ENCODE results near the gene SDK1. TPM values are rescaled to one million over a fixed set of nuclear protein-coding genes. Genes with fewer than 3 reads are reported as not detected.

SDK1 gene
- total RNA-seq, 1 donor from 2014 or later: 2.5 TPM

DNA sequence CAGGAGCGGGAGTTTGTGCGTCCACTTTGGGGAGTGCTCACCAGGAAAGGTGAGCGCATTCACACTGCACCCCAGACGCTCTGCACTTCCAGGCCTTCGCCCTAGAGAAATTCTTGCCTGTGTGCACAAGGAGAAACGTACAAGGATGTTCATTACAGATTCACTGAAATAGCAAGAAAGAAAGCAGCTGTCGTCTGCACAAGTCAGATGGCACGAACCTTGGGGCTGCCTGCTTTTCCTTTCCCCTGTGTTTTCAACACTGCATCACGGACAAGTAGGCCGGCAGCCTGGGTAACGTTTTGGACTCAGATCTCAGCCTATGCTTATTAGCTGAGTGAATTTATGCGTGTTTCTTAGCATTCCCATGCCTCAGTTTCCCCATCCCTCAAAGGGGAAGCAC is 834.2 kb downstream of the SDK1 start:
- ATAC-seq: no peak
- intact Hi-C loops (cut with micrococcal nuclease): no loop called here
- DNase-seq: no peak

DNA sequence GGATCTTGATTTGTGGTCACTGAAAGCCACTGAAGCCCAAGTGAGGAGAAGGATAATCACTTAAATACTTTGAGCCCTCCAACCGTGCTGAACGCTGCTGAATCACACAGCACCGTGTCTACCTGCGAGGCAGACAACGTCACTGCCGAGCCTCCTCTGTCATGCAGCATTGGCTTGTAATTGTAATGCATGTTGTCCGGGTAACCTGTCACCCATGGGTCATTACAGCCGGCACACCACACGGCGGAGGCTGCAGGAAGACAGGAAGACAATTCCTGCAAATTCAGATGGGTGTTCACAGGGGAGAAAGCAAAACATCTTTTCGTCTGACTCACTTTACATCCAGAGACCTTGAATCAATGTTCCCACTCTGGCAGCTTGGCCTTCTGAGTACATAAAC is 835.0 kb downstream of the SDK1 start:
- intact Hi-C loops (cut with micrococcal nuclease): no loop called here
- ATAC-seq (no peak), DNase-seq (no peak)

DNA sequence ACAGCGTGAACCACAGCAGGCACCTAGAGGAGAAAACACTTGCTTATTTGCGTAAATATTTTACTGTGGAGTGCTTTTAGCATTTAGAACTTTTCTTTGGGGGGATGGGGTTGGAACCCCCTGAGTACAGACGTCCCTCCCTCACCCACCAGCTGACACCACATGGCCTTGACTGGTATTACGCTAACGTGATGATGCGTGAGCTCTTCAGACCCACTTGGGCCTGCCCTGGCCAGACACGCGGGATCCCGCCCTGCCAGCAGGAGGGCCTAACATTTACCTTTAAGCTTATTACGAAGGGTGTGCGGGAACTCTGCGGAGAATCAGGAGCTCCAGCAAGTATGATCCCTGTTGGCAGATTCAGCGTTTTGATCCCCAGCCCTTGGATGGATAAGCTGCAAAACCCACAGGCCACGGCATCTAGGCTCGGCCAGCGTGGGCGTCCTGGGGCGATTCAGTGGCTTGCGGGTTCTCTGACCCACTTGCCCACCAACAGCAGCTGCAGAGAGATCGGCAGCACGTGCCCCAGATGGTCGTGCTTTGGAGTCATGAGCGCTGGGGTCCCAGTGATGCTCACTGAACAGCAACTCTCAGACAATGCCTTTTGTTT is 835.6 kb downstream of the SDK1 start:
- intact Hi-C loops (cut with micrococcal nuclease): no loop called here
- ATAC-seq (no peak), DNase-seq (no peak)

DNA sequence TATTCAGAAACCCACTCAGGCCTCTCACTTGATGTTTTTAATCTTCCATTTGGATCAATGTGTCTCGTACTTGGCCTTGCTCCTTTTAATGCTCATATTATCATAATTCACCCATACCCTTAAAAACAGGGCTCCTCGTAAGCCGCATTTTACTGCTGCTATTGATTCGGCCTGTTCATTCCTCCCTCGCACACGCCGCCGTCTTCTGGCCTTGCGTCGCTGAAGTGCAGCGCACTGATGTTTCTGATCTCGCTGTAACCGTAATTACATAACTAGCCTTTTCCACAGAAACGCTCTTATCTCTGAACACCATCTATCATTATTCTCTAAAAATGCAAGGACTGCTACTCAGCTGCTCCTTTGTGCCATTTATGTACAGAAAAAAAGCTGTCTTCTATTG is 836.5 kb downstream of the SDK1 start:
- no peak for ATAC-seq
- no peak for DNase-seq
- intact Hi-C loops (cut with micrococcal nuclease): no loop called here

DNA sequence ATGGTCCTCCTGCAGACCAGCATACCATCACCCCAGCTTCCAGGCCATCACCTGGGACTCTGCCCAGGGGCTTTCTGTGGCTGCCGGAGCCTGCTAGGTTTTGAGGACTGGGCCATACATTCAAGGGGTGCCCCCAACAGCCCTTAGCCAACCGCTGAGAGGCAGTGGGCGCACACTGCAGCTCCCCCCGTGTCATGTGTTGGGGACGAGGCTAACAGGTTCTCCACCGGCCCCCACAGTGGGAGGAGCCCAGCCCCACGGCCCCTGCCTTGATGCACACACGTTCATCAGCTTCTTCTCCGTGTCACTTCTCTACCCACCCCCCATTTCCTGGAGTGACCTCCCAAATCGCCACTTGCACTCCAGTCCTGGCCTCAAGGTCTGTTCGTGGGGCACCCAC is 837.8 kb downstream of the SDK1 start:
- no peak for ATAC-seq
- intact Hi-C loops (cut with micrococcal nuclease): no loop called here
- DNase-seq: no peak

DNA sequence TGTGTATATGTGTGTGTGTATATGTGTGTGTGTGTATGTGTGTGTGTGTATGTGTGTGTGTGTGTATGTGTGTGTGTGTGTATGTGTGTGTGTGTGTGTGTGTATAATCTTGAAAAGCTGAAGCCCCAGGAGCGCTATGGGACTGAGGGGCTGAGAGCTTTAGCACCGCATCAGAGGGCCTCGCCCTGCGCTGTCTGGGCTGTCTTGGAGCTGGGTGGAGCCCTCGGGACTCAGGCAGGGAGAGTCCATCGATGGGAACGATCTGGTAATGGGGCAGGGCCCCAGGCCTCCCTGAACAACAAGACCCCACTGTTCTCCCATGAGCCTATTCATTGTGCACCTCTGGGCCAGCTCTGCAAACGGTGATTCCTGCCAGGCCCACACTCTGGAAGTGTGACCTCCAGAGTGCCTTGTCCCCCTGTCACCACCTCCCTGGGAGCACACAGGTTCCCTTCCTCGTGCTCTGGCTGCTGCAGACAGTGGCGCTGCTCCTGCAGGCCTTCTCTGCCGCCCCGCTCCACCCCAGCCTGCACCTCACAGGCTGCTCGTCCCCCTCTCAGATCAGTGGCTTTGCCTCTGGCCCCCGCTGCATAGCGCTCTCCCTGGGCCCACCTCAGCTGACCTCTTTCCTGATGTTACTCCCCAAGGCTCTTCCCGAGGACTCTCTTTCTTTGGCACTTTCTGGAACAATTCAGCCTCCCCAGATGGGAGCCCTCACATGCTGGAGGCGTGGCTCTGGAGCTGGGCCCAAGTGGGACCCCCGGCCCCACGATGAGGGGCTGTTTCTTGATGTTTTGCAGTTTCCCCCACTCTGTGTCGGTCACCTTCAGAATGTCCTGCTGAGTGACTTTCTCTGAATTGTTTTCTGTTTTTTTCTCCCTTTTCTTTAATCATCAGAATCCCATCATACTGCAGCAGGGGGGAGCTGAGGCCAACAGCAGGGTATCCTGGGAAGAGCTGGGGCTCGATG is 838.9 kb downstream of the SDK1 start:
- intact Hi-C loops (cut with micrococcal nuclease): no loop called here
- ATAC-seq: no peak
- no peak for DNase-seq

DNA sequence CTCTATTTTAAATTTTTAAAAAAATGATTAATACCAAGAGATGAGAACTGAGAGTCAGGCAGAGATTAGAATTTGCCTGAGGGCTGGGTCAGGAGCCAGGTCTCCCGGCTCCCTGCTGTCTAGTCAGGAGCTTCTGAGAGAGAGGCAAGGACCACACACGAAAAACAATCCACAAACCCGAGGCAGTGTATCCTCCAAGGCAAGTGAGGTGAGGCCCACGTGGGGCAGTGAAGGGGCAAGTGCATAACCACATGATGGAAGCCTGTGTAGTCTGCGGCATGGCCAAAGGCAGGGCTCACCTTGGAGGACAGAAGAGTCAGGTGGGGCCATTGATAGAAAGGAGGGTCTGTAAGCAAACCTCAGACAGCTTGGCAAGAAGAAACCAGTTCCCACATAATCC is 839.9 kb downstream of the SDK1 start:
- intact Hi-C loops (cut with micrococcal nuclease): no loop called here
- ATAC-seq (no peak), DNase-seq (no peak)

DNA sequence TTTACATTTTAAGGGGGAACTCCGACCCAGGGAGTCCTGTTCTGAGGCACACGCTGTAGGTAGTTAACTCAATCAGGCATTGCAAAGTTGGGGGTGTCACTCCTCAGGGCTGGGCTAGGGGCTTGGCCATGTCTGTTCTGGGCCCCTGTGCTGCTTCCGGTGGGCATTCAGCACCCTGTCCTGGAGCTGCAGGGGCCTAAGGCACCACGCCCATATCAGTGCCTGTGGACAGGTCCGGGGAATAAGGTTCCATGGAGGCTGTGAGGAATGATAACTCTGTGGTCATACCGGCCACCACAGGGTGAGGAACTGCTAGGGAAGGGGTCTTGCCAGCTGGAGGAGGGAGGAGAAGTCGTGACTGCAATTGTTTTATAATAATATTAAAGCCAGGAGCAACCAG is 842.0 kb downstream of the SDK1 start:
- ATAC-seq (no peak), DNase-seq (no peak)
- intact Hi-C loops (cut with micrococcal nuclease): no loop called here

DNA sequence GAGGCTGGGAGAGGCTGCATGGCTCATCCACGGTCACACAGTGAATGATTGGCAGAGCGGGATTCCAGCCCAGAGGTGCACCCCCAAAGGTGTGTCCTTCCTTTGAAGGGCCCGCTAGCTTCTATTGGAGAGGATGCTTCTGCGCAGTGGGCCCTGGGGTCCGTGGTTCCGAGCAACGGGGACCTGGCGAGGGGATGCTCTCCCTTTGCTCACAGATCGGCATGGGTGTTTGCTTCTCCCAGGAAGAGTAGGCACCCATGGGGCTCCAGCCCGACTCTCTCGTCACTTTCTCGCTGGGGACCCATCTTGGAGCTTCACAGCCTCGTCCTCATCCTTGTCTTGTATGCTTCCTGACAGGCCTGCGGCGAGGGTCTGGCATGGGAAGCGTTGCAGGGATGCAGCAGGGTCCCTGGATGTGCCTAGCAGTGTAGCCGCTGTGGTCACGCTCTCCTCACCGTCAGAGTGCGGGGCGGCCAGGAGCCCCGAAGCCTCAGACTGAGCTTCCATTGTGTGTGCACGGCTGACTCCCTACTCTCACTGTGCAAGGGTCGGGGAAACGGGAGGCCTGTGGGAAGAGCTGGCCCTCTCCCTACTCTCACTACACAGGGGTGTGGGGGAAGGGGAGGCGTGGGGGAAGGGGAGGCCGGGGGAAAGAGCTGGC is 842.6 kb downstream of the SDK1 start:
- DNase-seq (no peak), ATAC-seq (no peak)
- intact Hi-C loops (cut with micrococcal nuclease): no loop called here

DNA sequence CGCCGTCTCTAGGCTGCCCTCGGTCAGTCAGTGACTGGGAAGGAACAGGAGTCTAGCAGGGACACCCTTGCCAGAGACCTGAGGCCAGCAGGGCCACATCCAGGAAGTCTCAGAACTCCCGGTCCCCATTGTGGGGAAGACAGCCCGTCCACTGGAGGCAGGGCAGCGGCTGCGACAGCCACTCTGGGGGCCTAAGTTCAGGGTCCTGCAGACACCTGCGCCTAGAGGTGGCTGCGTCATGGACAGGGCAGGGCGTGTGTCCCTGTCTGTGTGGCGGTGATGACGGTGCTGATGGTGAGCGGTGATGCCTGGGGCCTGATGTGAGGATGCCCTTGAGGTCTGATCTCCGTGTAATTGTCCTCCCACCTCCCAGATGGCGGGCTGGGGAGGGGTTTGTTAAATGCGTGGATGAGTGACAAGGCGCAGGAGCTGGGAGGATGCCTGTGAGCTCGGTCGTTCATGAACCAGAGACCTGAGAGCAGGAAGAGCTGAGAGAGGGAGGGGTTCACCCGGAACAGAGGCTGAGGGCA is 843.2 kb downstream of the SDK1 start:
- DNase-seq: no peak
- intact Hi-C loops (cut with micrococcal nuclease): no loop called here
- no peak for ATAC-seq

DNA sequence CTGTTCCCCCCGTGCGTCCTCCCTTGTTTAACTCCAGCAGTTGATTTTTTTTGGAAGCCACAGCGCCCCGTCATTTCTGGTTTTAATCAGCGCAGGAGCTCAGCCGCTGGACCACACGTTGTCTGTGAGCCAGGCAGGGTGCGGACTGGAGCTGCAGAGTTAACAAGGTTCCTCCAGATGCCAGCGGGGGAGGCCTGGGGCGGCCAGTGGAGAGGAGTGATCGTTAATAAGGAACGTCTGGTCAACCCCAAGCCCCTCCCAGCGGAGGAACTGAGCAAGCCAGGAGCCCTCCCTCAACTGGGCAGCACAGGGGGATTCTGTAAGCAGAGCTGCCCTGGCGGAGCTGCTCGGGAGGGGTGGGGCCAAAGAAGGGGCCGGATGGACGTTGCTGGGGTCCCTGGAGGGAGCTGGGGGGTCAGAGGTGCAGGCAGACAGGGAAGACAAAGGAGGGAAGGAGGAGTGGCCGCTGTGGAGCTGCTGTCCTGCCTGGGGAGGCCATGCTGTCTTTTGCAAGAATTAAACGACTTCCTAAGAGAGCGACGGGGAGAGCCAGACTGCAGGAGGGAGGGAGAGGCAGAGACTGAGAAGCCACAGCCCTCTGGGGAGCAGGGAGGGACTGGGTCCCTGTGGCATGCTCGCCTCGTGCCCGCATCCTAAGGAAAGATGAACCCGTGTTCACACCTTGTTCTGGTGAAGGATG is 843.9 kb downstream of the SDK1 start:
- intact Hi-C loops (cut with micrococcal nuclease): no loop called here
- peak; percentile 52 for DNase-seq
- peak; percentile 69 for ATAC-seq

DNA sequence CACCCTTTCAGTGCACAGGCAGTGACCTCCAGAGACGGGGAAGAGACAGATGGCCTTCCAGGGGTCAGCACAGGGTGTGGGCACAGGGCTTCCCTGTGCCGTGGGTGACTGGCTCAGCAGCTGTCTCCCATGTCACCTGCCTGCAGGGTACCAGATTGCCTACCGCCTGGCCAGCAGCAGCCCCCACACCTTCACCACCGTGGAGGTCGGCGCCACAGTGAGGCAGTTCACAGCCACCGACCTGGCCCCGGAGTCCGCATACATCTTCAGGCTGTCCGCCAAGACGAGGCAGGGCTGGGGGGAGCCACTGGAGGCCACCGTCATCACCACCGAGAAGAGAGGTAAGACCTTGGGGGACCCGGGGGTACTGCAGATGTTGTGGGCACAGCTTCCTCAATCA is 844.5 kb downstream of the SDK1 start:
- ATAC-seq (no peak), DNase-seq (no peak)
- intact Hi-C loops (cut with micrococcal nuclease): no loop called here

DNA sequence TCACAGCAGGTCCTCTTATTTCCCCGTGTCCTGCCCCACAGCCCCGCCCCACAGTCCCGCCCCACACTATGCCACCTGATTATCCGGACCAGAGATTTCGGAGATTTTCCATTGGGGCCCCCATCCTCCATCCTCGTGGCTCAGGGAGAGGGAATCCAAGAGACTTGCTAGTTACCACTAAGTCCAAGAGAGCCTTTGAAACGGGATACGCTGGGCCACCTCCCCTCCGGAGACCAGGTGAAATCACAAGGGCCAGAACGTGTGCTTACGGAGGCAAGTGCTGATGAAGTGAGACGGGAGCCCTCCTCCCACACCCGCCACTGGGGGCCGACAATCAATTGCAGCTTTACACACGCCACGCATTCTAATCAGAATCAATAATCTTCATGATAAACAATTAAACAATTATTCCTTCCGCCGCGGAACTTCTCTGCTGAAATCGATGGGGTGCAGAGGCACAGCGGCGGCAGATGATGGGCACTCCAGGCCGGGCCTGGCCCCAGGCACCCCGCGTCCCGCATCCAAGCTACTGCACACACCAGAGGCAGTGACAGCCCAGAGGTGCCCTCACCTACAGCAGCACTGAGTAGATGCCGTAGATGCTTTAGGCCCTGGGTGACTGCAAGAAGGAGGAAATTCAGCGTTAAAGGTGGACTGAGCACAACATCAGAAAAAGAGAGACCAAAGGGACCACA is 847.0 kb downstream of the SDK1 start:
- DNase-seq: no peak
- intact Hi-C loops (cut with micrococcal nuclease): no loop called here
- no peak for ATAC-seq

DNA sequence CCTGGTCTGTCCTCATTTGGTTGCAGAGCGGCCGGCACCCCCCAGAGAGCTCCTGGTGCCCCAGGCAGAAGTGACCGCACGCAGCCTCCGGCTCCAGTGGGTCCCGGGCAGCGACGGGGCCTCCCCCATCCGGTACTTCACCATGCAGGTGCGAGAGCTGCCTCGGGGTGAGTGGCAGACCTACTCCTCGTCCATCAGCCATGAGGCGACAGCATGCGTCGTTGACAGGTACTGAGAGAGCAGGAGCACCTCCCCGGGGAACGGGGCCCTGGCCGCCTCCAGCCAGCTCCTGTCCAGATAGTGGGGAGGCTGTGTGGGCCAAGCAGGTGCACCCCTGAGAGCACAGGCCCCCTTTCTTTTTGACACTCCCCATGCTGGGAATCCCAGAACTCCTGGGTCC is 848.2 kb downstream of the SDK1 start:
- intact Hi-C loops (cut with micrococcal nuclease): no loop called here
- DNase-seq (no peak), ATAC-seq (no peak)

DNA sequence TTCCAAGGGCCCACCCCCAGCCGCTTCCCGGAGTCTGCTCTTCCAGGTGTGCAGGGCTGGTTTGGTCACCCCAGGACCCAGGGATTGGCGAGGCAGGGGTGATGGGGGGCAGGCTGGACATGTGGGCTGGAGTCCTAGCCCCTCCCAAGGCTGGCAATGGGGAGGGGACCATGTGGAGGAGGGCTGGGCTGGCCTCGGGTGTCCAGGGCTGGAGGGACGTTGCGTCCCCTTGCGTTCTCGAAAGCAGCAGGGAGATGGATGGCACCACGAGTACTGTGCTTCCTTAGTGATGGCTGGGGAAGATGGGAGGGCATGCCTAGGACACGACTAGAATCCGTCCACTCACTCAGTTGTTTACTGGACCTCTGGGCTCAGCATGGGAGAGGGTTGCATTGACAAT is 848.6 kb downstream of the SDK1 start:
- DNase-seq (no peak), ATAC-seq (no peak)
- intact Hi-C loops (cut with micrococcal nuclease): no loop called here

DNA sequence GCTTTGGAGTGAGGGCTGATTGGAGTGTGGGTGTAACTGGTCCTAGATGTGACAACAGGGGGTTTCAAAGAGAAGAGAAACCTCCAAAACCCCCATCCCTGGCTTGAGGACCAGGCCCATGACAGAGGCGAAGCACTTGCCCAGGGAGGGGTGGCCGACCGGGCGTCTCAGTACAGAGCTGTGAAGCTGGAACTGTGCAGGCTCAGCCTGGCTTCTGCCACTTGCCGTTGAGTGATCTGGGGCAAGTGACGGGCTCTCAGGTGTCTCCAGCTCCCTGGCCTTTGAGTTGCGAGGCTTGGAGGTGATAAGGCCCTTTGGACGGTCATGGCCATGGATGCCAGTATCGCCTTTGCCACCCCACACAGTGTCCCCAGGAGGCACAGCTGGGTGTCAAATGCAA is 849.7 kb downstream of the SDK1 start:
- no peak for DNase-seq
- intact Hi-C loops (cut with micrococcal nuclease): no loop called here
- no peak for ATAC-seq

DNA sequence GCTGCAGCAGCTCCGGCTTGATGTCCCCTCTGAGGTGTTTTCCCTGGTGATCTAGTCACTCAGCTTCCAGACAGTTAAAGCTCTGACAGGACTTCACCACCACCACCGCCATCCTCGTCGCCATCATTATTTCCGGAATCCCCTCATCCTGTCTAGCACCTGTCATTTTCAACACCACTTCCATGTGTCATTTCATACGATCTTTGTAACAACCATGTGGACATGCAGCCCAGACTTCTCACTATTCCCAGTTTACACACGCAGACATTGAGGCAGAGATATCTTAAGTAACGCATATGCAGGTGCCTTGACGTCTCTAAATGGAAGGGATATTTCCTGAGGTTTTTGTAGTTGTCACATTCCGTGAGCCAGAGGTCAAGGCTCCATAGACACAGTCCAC is 850.5 kb downstream of the SDK1 start:
- no peak for DNase-seq

DNA sequence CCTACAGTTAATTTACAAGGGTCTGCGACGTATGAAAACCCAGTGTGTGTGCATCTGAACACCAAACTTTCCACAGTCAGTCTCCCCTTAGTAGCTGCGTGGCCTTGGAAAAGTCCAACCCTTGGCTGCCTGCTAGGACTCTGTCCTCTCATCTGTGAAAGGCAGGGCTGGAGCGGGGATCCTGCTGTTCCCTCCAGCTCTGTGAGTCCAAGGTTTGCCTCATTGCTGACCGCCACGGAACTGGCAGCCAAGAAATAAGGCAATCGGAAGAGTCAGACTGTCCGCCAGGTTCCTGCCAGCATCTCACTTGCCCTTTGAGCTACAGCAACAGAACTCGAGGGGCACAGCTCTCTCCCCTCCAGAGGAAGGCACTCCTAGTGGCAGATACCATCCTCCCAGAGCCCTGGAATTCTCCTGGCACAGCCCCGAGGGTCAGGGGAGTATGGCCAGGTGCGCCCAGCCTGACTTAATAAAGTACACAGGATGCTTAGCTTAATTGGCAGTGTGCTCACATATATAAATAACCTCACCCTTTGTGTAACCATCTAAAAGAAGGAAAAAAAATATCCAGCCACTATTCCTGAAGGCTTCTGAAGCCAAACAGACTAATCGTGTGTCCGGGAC is 851.0 kb downstream of the SDK1 start:
- ATAC-seq (peak; percentile 20), DNase-seq (no peak)

More for the DNA sequence above, 850.5 kb downstream of the SDK1 start:
- no peak for ATAC-seq
- intact Hi-C loops (cut with micrococcal nuclease): no loop called here

More for the DNA sequence above, 851.0 kb downstream of the SDK1 start:
- intact Hi-C loops (cut with micrococcal nuclease): no loop called here

Measured in left ventricle myocardium superior (tissue), 1 donor.